ENCODE measurements around the gene CDK5R1.
"Not testable (repeated sequence)": the region's sequence is repeated elsewhere in the genome, so short reads cannot be mapped to it uniquely, and the experiment has no call there.

Gene CDK5R1

GRCh38 chr17:32486701-32487472 lies at the start of gene CDK5R1:
Gene CDK5R1 (plus strand): TSS chr17:32486993. CDS start chr17:32487621, 628 bp downstream.
- peak in 9 of 14 donors; percentile 59 to 87 (median 75) for DNase-seq

GRCh38 chr17:32440722-32441121 lies 46.1 kb upstream of the CDK5R1 start:
- DNase-seq: no peak

DNA sequence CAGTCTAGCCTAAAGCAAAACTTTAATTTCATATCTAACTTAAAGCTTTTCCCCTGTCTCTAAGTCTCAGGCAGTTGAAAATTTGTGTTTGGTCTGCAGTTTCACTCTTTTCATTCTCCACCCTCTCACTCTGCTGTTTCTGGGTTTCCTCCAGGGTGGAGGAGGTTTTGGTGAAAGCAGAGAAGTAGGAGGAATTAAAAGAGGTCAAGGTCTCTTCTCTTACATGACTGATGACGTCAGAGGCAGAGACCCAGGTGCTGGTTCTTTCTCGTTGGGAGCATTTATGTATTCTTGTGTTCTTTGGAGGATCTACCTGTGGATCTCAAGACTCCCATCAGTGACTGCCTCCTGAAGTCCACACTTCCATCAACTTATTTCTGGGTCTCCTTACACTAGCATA lies 44.9 kb upstream of the CDK5R1 start:
- no peak for DNase-seq

DNA sequence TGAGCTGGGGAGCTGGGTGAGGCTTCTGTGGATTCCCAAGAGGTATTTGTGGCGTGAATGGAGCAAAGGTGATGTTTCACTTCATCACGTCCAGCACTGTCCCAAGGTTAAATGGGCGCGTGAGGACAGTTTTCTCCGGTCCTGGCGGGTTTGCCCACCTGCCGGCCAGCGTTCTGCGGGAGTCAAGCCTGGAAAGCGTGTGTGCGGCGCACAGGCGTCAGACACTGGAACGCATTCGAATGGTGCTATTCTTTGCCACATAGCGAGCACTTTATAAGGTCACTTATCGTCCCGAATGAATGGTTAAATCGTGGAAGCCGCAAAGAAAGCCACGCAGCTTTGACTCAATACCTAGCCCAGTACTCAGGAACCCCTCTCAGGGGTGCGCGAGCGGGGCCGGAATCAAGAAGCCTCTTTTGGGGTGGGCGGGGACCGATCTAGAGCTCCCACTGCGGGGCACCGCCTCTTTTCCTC lies 42.9 kb upstream of the CDK5R1 start:
- DNase-seq: no peak

GRCh38 chr17:32444301-32445073 lies 42.3 kb upstream of the CDK5R1 start, which contains the start of gene PSMD11:
Gene PSMD11 (plus strand): TSS chr17:32444510. CDS start chr17:32444524, 14 bp downstream.
- DNase-seq: peak; percentile 48 to 96 (median 90)

DNA sequence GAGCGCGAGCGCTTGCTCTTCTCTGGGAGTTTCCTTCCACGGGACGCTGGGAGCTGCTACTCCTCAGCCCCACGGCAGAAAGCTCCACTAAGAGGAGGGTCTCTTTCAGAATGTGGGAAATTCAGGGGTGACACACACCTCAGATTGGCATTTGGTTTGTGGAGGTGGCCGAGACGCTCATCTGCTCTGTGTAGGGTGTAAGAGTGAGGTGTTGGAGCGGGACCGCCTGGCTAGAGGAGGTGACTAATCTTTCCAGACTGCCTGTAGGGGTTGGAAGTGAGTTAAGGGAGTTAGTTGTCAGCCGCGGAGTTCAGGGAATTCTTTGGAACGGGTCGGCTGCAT lies 41.7 kb upstream of the CDK5R1 start:
- DNase-seq: peak in 3 of 14 donors; percentile 46 to 71 (median 46)

- DNase-seq: no peak
These were observed 41.3 kb upstream of the CDK5R1 start for GRCh38 chr17:32445497-32445896.

- no peak for DNase-seq
These were observed 40.8 kb upstream of the CDK5R1 start for GRCh38 chr17:32445971-32446370.

- DNase-seq: no peak
These were observed 39.8 kb upstream of the CDK5R1 start for GRCh38 chr17:32446949-32447348.

GRCh38 chr17:32449963-32450362 lies 36.8 kb upstream of the CDK5R1 start:
- DNase-seq: no peak

- not testable (repeated sequence) for DNase-seq
These were observed 36.4 kb upstream of the CDK5R1 start for GRCh38 chr17:32450379-32450778.

DNA sequence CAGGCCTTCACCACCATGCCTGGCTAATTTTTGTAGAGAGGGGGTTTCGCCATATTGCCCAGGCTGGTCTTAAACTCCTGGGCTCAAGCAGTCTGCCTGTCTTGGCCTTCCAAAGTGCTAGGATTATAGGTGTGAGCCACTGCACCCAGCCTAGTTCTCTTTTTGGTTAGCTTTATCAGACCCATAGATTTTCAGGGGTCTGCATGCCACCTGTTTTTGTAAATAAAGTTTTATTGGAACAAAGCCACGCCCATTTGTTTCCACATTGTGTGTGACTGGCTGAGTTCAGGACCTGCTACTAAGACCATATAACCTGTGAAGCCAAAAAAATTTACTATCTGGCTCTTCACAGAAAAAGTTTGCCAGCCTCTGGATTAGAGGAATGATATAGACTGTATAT lies 34.9 kb upstream of the CDK5R1 start:
- no peak for DNase-seq

DNA sequence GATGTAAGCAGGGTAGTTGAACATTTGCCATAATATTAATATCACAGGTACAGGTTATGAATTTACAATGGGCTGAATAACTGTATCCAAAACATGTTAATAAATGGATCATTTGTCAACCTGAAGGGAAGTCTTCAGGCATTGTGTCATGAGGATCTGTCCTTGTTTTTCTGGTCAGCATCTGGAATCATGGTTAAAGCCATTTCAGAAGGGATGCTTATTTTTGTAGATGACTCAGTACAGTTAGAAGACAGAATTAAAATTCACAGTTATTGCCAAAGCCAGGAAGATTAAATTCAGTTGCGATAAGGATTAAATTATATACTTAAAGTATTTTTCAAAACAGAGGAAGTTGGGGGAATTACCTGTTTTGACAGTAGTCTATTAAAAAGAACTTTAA lies 34.5 kb upstream of the CDK5R1 start:
- DNase-seq: no peak

GRCh38 chr17:32453370-32453769 lies 33.4 kb upstream of the CDK5R1 start:
- no peak for DNase-seq

DNA sequence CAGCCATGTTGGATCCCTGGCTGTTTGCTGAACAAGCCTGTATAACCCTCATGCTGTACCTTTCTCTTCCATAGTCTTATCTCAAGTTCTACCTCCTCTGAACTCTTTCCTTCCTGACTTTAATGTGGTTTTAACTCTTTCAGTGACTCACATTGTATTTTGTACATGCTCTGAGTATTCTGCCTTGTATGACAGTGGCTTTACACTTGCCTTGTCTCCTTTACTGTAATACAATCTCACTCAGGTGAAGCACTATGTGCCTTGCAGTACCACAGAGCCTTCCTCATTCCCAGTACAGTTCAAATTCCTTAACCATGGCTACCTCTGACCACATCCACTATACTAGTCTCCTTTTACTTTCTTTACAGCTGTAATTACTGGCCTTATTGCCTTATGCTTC lies 28.4 kb upstream of the CDK5R1 start:
- no peak for DNase-seq

DNA sequence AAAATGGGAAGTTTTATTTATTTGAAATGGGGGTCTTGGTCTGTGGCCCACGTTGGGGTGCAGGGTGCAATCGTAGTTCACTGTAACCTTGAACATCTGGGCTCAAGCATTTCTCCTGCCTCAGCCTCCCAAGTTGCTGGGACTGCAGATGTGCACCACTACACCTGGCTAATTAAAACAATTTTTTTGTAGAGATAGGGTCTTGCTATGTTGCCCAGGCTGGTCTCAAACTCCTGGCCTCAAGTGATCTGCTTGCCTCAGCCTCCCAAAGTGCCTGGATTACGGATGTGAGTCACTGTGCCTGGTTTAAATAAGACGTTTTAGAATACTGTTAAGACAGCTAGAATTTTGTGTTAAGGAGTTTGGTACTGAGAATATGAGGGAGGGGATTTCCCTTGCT lies 26.7 kb upstream of the CDK5R1 start:
- no peak for DNase-seq

DNA sequence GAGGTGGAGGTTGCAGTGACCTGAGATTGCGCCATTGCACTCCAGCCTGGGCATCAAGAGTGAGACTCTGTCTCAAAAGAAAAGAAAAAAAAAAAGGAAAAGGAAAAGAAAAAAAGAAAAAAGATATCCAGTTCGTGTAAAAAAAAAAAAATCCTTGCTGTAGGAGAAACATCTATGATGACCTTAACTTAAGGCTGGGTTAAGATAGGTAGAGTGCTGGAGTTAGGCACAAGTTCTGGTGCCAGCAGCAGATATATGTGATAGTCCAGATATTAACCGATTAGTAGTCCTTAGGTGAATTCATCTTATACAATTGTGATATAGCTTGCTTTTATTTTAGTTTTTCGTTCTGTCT lies 25.3 kb upstream of the CDK5R1 start:
- DNase-seq: no peak

DNA sequence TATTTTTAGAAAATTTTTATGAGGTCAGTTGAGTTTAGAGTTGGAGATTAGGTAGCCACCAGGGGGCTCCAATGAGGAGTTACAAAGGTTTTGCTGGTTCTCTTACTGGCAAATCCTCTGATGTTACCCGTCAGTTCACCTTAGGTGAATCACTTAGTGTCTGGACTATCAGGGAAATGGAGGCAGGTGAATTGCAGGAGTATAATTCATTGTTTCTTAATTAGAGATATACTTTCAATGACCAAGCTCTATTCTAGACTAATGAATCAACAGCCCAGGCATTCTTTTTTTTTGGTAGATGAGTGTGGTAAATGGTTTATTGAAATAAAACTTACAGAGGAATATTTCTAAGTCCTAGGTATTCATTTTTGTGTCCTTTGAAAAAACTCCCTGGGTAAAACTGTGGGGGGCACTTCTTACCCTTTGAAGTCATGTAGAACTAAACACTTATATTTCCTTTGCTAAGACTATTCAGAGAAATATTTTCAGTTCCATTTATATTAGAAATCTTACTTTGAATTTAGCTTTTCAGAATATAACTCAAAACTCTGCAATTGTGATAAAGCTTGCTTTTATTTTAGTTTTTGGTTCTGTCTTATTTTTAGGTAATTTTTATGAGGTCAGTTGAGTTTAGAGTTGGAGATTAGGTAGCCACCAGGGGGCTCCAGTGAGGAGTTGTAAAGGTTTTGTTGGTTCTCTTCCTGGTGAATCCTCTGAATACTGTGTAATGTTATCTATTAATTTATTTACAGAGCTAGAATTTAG lies 24.8 kb upstream of the CDK5R1 start:
- peak in 4 of 14 donors; percentile 1 to 10 (median 8) for DNase-seq

- DNase-seq: no peak
These were observed 23.5 kb upstream of the CDK5R1 start for GRCh38 chr17:32463304-32463703.

GRCh38 chr17:32464374-32464773 lies 22.4 kb upstream of the CDK5R1 start:
- no peak for DNase-seq

- no peak for DNase-seq
These were observed 18.8 kb upstream of the CDK5R1 start for GRCh38 chr17:32467949-32468348.

GRCh38 chr17:32470405-32471167 lies 16.2 kb upstream of the CDK5R1 start:
- no peak for DNase-seq

Data from C1 segment of cervical spinal cord (tissue), 14 donors.